NT2/D1 (cell line): ENCODE results near the gene COPRS.

ENCODE experiments used
- DNase-seq: peaks from one replicate; pipeline ENCODE4 v3.0.0-alpha.2; 2011; ENCODE audit warnings: low read depth, low spot score
- H3K27me3 ChIP-seq: 2 replicates; pipeline ENCODE4 v1.6.0; 2011; ENCODE audit warnings: mild to moderate bottlenecking; ENCODE audit not compliant: insufficient read length, insufficient read depth
- H3K36me3 ChIP-seq: 2 replicates; pipeline ENCODE4 v1.6.1; 2011; ENCODE audit warnings: mild to moderate bottlenecking, low read length, mixed read lengths; ENCODE audit not compliant: insufficient read depth, insufficient read length
- H3K4me1 ChIP-seq: 2 replicates; pipeline ENCODE4 v1.5.1; 2011; ENCODE audit not compliant: insufficient read depth, insufficient read length
- H3K4me3 ChIP-seq: 2 replicates; pipeline ENCODE4 v1.5.1; 2011; ENCODE audit warnings: low read depth; ENCODE audit not compliant: insufficient read length
- H3K9ac ChIP-seq: 2 replicates; pipeline ENCODE4 v1.6.0; 2011; ENCODE audit warnings: low read depth; ENCODE audit not compliant: insufficient read length
- H3K9me3 ChIP-seq: 2 replicates; pipeline ENCODE4 v1.5.1; 2011; ENCODE audit warnings: mild to moderate bottlenecking, low read length; ENCODE audit not compliant: insufficient read depth
- SUZ12 ChIP-seq: IDR thresholded peaks from 2 replicates; pipeline ENCODE4 v1.6.1; 2011; ENCODE audit not compliant: insufficient read length, insufficient read depth; ENCODE audit errors: extremely low read depth
- YY1 ChIP-seq: IDR thresholded peaks from 2 replicates; pipeline ENCODE4 v1.6.1; 2011; ENCODE audit not compliant: insufficient read length, insufficient read depth
- ZNF274 ChIP-seq: IDR thresholded peaks from 2 replicates; pipeline ENCODE4 v1.6.1; 2011; ENCODE audit warnings: mild to moderate bottlenecking, low read depth, low read length

The COPRS gene

GRCh38 chr17:31843070-31843745 is 15.8 kb downstream of the COPRS start:
- no peaks in the 10 kb centered on the region for H3K36me3 ChIP-seq
- H3K4me1 ChIP-seq, result no peaks in the 10 kb centered on the region
- H3K9ac ChIP-seq, result no peak overlapping the region
- no peak for TF ChIP-seq ZNF274
- no peak for DNase-seq
- H3K9me3 ChIP-seq, result no peaks in the 10 kb centered on the region
- H3K4me3 ChIP-seq, result no peak overlapping the region
- peaks cover 11% of the 10 kb centered on the region for H3K27me3 ChIP-seq

GRCh38 chr17:31842195-31843069 is 16.6 kb downstream of the COPRS start:
- DNase-seq, result peak; percentile 47
- TF ChIP-seq SUZ12 (no peak), ZNF274 (no peak), YY1 (no peak)
- Histone ChIP-seq H3K9ac (peak overlapping the region; percentile 10), H3K9me3 (no peaks in the 10 kb centered on the region), H3K4me3 (no peak overlapping the region), H3K36me3 (no peaks in the 10 kb centered on the region), H3K4me1 (no peaks in the 10 kb centered on the region), H3K27me3 (peaks cover 11% of the 10 kb centered on the region)

- Histone ChIP-seq H3K4me1 (no peaks in the 10 kb centered on the region), H3K9ac (peak overlapping the region; percentile 10), H3K27me3 (peaks cover 11% of the 10 kb centered on the region), H3K9me3 (no peaks in the 10 kb centered on the region), H3K36me3 (no peaks in the 10 kb centered on the region), H3K4me3 (no peak overlapping the region)
- TF ChIP-seq ZNF274 (no peak), SUZ12 (no peak), YY1 (no peak)
- DNase-seq, result no peak
Measured at GRCh38 chr17:31841850-31842194, 17.2 kb downstream of the COPRS start.

GRCh38 chr17:31838636-31839225 is 20.3 kb downstream of the COPRS start:
- TF ChIP-seq ZNF274 (no peak), SUZ12 (no peak), YY1 (no peak)
- H3K9ac ChIP-seq, result no peak overlapping the region
- no peaks in the 10 kb centered on the region for H3K9me3 ChIP-seq
- no peak overlapping the region for H3K4me3 ChIP-seq
- DNase-seq, result no peak
- no peaks in the 10 kb centered on the region for H3K4me1 ChIP-seq
- peaks cover 11% of the 10 kb centered on the region for H3K27me3 ChIP-seq
- H3K36me3 ChIP-seq, result no peaks in the 10 kb centered on the region

- no peak for DNase-seq
- no peaks in the 10 kb centered on the region for H3K4me1 ChIP-seq
- no peak overlapping the region for H3K4me3 ChIP-seq
- TF ChIP-seq ZNF274, result no peak
- no peaks in the 10 kb centered on the region for H3K9me3 ChIP-seq
- no peak overlapping the region for H3K9ac ChIP-seq
- no peaks in the 10 kb centered on the region for H3K36me3 ChIP-seq
- peaks cover 1% of the 10 kb centered on the region for H3K27me3 ChIP-seq
Measured at GRCh38 chr17:31835984-31836383, 23.1 kb downstream of the COPRS start.

- no peak overlapping the region for H3K4me3 ChIP-seq
- no peaks in the 10 kb centered on the region for H3K9me3 ChIP-seq
- TF ChIP-seq SUZ12, result no peak
- no peak for TF ChIP-seq ZNF274
- TF ChIP-seq YY1, result no peak
- H3K27me3 ChIP-seq, result no peaks in the 10 kb centered on the region
- H3K9ac ChIP-seq, result no peak overlapping the region
- no peaks in the 10 kb centered on the region for H3K4me1 ChIP-seq
- DNase-seq, result no peak
- no peaks in the 10 kb centered on the region for H3K36me3 ChIP-seq
Measured at GRCh38 chr17:31834448-31834847, 24.6 kb downstream of the COPRS start.

GRCh38 chr17:31832746-31833145 is 26.3 kb downstream of the COPRS start:
- no peak for TF ChIP-seq SUZ12
- no peak for TF ChIP-seq ZNF274
- no peak for TF ChIP-seq YY1
- Histone ChIP-seq H3K4me3 (no peak overlapping the region), H3K9me3 (no peaks in the 10 kb centered on the region), H3K36me3 (no peaks in the 10 kb centered on the region), H3K9ac (no peak overlapping the region), H3K27me3 (no peaks in the 10 kb centered on the region), H3K4me1 (no peaks in the 10 kb centered on the region)
- no peak for DNase-seq
